CMK (cell line): ENCODE data around the gene C2CD4C.
"Not testable (repeated sequence)": the region's sequence is repeated elsewhere in the genome, so short reads cannot be mapped to it uniquely, and the experiment has no call there.

Experiments used
- DNase-seq: peaks from one replicate; pipeline ENCODE4 v3.0.0-alpha.2; 2010; ENCODE audit warnings: low read depth

C2CD4C gene

DNA sequence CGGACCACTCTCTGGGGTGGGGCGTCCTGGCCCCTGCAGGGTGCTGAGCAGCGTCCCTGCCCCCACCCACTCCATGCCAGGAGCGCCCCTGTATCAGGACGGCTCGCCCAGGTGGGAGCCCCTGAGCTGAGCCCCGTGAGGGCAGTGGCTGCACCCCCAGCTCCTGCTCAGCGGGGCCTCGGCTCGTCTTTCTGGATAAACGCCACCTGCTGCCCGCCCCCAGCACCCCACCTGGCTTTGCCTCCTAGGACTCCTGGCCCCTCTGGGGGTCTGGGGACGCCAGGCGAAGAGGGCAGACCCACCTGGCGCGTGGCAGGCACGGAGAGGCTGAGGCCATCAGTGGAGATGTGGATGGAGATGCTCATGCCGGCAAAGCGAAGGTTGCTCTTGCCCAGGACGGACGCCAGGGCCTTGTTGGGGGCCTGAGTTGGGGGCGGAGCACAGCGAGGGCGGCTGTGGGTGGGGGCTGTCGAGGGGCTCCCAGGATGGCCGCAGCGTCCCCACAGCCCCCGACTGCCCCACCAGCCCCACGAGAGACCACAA lies 29.5 kb upstream of the C2CD4C start:
- no peak for DNase-seq

GRCh38 chr19:437041-437440 lies 28.1 kb upstream of the C2CD4C start:
- no peak for DNase-seq

GRCh38 chr19:436413-436950 lies 27.5 kb upstream of the C2CD4C start:
- no peak for DNase-seq

DNA sequence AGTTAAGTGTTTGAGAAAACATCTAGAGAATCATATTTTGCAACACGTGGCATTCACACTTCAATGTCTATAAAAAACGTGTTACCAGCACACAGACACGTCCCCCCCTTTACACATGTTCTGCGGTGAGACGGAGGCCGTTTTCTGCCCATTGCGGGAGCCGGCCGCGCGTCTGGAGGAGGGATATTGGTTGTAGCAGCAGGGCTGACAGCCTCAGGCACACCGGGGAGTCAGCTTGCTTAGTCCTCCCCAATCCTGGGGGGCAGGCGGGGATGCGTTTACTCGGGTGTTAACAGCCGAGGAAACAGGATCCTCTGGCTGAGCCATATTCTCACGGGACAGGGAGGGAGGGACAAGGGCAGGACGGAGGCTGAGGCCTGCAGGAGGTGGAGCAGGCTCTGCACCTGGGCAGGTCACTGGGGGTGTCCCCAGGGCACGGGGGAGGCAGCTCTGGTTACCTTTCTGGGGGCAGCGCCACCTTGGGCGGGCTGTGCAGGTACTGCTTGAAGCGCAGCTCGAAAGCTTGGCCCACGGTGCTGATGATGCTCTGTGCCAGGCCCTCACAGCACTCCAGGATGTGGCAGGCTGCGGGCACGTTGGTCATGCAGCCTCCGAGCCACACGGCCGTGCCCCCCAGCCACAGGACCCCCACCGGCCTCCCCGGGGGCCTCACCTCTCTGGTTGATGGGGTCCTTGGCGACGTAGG lies 26.9 kb upstream of the C2CD4C start:
- DNase-seq: no peak

DNA sequence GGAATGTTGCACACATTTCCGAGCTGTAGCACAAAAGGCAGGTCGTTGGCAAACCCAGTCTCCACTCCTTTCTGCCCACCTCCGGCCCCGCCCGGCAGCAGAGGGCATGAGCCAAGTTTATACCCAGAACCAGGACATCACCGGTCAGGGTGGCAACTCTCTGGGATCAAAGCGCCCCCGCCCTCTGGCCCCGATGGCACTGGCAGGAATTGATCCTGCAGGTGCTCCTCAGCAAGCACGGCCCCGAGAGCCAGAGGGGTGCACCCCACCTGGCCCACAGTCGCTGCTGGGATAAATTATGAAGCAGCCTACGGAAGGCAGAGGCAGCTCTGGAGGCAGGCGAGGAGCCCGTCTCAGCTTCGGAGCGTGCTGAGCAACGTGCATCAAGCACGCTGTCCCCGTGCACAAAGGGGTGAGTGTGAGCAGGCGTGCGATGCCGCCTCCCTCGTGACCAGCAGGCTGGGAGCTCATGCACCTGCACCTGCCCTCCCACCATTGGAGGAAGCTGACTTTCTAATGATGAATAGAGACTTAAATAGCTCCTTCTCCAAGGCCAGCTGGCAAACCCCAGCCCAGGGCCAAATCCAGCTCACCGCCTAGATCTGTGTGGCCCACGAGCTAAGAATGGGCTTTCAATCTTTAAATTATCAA lies 26.2 kb upstream of the C2CD4C start:
- DNase-seq: no peak

GRCh38 chr19:434152-434960 lies 25.4 kb upstream of the C2CD4C start:
- DNase-seq: no peak

DNA sequence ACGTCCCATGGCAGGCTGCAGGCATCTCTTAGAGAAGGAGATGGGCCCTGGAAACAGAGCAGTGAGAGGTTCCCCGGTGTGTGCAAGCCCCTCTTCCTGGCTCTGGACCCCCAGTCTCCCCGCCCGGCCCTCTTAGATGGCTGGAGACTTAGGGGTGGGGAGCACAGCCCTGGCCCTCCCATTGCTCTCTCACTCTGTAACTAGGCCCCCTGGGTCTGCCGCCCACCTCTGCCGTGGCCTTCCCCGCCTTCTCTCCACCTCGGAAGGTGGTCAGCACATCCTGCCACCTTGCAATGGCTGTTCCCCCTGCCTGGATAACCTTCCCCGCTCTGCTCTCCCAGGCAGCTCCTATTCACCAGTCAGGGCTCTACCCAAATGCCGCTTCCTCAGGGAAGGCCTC lies 21.8 kb upstream of the C2CD4C start:
- no peak for DNase-seq

GRCh38 chr19:428149-428548 lies 19.2 kb upstream of the C2CD4C start:
- DNase-seq: no peak

GRCh38 chr19:427675-428074 lies 18.7 kb upstream of the C2CD4C start:
- peak; percentile 71 for DNase-seq

DNA sequence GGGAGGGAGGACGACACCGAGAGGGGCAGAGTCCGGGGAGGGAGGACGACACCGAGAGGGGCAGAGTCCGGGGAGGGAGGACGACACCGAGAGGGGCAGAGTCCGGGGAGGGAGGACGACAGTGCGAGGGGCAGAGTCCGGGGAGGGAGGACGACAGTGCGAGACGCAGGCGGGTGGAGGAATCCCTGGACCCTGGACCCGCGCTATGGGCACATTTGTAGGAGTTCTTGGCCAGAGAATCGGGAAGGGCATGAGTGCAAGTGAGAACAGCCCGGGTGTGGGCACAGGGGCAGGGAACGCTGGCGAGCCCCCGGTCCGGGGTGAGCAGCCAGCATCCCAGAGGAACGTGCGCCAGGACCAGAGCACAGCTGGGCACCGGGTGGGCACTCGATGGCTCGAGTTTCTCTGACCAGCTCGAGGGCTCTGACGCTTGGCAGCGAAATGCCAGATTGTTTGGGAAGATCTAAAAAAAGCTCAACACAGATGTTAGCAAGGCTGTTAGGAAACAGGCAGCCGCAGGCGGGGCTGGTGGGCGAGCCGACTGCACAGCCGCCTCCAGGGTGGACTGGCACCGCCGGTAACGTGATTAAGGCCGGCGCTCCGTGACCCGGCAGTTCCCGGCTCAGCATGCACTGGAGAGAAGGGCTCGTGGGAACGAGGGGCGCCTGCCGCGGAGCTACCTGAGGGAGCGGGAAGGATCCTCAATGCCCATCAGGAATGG lies 17.9 kb upstream of the C2CD4C start:
- DNase-seq: no peak

GRCh38 chr19:425056-425455 lies 16.1 kb upstream of the C2CD4C start:
- no peak for DNase-seq

- no peak for DNase-seq
Measured at GRCh38 chr19:424546-424945, 15.6 kb upstream of the C2CD4C start.

DNA sequence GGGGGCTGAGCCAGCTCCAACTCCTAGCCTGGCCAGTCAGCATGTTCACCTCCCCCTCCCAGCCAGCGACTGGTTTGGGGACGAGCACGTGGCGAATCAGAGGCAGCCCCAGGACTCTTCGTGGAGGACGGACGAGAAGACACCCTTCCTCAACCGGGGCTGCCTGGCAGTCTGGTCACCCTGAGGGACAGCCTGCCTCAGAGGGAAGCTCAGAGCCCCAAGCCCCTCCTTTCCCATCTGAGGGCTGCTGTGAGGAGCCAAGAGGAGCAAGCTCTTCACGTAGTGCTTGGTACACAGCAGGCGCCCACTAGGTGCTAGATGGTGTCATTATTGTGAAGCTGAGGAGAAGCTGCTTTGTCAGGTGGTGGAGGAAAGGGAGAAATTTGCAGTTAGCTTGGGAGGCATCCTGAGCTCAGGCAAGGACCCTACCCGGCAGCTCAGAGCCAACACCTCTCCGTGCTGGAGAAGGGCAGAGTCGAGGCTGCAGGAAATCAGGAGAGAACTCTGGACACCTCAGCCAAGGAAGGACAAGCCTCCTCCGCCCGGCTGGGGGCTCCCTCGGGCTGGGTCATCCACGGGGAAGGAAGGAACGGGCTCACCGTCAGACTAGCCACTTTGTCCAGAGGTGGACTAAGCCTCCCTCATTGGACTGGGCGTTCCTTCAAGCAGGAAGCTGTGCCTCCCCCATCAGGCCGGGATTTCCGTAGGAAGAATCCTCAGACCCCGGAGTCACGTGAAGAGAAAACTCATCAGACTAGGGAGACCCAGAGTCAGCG lies 14.9 kb upstream of the C2CD4C start:
- no peak for DNase-seq

- not testable (repeated sequence) for DNase-seq
Measured at GRCh38 chr19:422917-423226, 13.9 kb upstream of the C2CD4C start.

DNA sequence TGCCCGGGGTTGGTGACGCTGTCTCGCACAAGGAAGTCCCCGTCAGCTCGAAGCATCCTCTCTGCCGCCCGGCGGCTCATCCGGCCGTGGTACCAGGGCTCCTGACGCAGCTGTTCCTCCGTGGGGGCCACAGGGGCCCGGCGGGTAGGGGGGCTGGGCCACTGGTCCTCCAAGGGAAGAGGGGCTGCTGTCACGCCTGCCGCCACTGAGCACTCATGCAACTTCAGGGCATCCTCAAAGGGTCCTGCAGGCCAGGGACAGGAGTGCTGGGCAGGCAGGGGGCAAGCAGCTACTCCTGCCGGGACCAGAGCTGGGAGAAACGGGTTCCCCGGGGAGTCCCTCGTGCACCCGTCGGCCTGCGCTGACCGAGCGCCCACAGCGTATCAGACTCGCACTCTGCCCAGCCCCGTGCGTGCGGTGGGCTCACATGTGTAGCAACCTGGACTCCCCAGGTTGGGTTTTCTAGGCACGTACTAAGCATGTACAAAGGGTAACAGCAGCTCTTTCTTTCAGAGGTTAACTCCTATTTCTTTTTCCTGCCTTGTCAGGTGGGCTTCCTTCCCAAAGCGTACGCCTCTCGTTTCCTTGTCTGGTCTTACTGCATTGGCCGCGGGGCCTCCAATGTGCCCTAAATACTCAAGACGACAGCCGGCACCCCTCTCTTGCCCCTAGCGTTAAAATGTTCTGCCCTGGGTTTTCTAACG lies 13.4 kb upstream of the C2CD4C start:
- DNase-seq: no peak

GRCh38 chr19:419721-420515 lies 11.0 kb upstream of the C2CD4C start:
- DNase-seq: no peak

DNA sequence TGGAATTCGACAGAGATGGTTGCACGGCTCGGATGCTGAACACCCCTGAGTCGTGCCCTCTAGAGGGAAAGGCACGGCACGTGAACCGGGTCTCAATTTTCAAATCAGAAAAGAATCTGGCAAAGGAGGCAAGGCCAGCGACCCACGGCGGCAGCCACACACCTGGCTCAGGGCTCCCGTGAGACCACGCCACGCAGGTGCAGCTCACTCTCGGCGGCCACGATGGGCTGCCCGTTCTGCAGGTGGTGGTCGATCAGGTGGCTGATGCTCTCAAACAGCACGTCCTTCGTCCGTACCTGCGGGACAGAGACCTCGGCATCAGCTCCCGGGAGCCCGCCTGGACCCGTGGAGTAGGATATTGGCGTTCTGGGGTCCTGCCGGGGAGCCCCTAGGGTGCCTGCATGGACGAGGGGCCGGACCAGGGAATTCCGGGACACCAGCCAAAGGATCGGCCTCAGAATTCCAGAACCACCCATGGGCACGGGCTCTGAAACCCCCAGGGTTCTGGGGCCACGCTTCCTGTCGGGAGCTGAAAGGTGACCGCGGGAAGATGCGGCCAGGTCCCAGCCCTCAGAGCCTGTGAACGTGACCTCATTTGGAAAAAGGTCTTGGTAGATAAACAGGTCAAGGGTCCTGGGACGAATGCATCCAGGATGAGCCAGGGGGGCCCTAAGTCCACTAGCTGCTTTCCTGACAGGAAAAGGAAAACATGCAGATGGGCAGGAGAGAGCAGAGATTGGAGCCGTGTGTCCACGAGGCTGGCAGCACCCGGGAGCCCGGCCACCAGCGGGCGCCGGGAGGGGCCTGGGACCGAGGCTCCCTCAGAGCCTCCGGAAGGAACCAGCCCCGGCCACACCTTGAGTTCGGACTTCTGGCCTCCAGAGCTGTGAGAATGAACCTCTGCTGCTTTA lies 10.1 kb upstream of the C2CD4C start:
- DNase-seq: no peak

DNA sequence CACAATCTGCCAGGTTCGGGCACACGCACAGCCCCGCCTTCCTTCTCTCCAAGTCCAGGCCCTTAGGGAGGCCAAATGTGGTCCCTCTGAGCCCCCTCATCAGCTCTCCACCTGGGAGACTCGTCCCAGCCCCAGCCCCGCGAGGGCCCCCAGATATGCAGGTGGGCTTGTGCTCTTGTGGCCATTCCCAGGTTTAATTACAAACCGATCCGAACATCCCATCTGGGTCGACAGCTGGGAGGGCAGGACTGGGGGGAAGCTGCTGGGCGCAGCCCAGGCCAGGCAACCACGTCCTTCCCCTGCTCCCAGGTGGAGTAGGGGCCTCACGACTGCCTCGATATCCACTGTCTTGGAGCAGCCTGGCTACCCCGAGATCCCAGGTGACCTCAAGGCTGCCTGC lies 7.5 kb upstream of the C2CD4C start:
- no peak for DNase-seq

DNA sequence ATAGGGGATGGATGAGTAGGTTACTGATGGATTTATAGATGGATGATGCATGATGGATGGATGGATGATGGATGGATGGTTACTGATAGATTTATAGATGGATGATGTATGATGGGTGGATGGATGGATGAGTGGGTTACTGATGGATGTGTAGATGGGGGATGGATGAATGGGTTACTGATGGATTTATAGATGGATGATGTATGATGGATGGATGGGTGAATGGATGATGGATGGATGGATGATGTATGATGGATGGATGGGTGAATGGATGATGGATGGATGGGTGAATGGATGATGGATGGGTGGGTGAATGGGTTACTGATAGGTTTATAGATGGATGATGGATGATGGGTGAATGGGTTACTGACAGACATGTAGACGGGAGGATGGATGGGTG lies 6.3 kb upstream of the C2CD4C start:
- no peak for DNase-seq
